Skeletal muscle cell (primary cell): ENCODE results near the gene SEPHS1.
"Not testable (repeated sequence)": the region's sequence is repeated elsewhere in the genome, so short reads cannot be mapped to it uniquely, and the experiment has no call there.

ENCODE experiments used
- DNase-seq: peaks from one replicate; pipeline ENCODE4 v3.0.0-alpha.2; 2010; ENCODE audit warnings: low read depth
- H3K4me3 ChIP-seq: 2 replicates; pipeline ENCODE4 v1.5.1; 2011; ENCODE audit warnings: low read depth, mild to moderate bottlenecking, control low read depth, low read length, moderate library complexity

SEPHS1 gene

GRCh38 chr10:13348216-13349017 lies at the start of gene SEPHS1:
TSS of gene SEPHS1 (minus strand) at chr10:13348293. CDS start at chr10:13344950, 3,343 bp downstream.
- peak within 1 kb of the TSS; percentile 86 for H3K4me3 ChIP-seq
- peak; percentile 30 for DNase-seq

GRCh38 chr10:13397052-13397451 lies 49.0 kb upstream of the SEPHS1 start:
- no peak for DNase-seq
- H3K4me3 ChIP-seq = no peak overlapping the region

- DNase-seq = no peak
- no peak overlapping the region for H3K4me3 ChIP-seq
Measured at GRCh38 chr10:13396369-13396768, 48.3 kb upstream of the SEPHS1 start.

GRCh38 chr10:13395540-13395939 lies 47.4 kb upstream of the SEPHS1 start:
- H3K4me3 ChIP-seq = no peak overlapping the region
- DNase-seq = no peak

- no peak for DNase-seq
- no peak overlapping the region for H3K4me3 ChIP-seq
Measured at GRCh38 chr10:13393640-13394039, 45.5 kb upstream of the SEPHS1 start.

- DNase-seq = no peak
- H3K4me3 ChIP-seq = no peak overlapping the region
Measured at GRCh38 chr10:13392701-13393100, 44.6 kb upstream of the SEPHS1 start.

GRCh38 chr10:13390604-13391522 lies 42.8 kb upstream of the SEPHS1 start:
- H3K4me3 ChIP-seq = no peak overlapping the region
- no peak for DNase-seq

- no peak overlapping the region for H3K4me3 ChIP-seq
- no peak for DNase-seq
Measured at GRCh38 chr10:13388478-13389230, 40.6 kb upstream of the SEPHS1 start.

GRCh38 chr10:13386021-13386420 lies 37.9 kb upstream of the SEPHS1 start:
- DNase-seq = no peak
- no peak overlapping the region for H3K4me3 ChIP-seq

- DNase-seq = no peak
- H3K4me3 ChIP-seq = no peak overlapping the region
Measured at GRCh38 chr10:13383399-13383761, 35.3 kb upstream of the SEPHS1 start.

GRCh38 chr10:13382703-13383398 lies 34.8 kb upstream of the SEPHS1 start:
- DNase-seq = no peak
- H3K4me3 ChIP-seq = no peak overlapping the region

- H3K4me3 ChIP-seq, DNase-seq: not testable (repeated sequence)
Measured at GRCh38 chr10:13379061-13379460, 31.0 kb upstream of the SEPHS1 start.

- no peak overlapping the region for H3K4me3 ChIP-seq
- no peak for DNase-seq
Measured at GRCh38 chr10:13376746-13377145, 28.7 kb upstream of the SEPHS1 start.

- no peak for DNase-seq
- no peak overlapping the region for H3K4me3 ChIP-seq
Measured at GRCh38 chr10:13376297-13376696, 28.2 kb upstream of the SEPHS1 start.

- DNase-seq = no peak
- no peak overlapping the region for H3K4me3 ChIP-seq
Measured at GRCh38 chr10:13375791-13376190, 27.7 kb upstream of the SEPHS1 start.

GRCh38 chr10:13373644-13374043 lies 25.6 kb upstream of the SEPHS1 start:
- DNase-seq = no peak
- no peak overlapping the region for H3K4me3 ChIP-seq

- H3K4me3 ChIP-seq = no peak overlapping the region
- no peak for DNase-seq
Measured at GRCh38 chr10:13372524-13372923, 24.4 kb upstream of the SEPHS1 start.

- peak; percentile 52 for DNase-seq
- H3K4me3 ChIP-seq = no peak overlapping the region
Measured at GRCh38 chr10:13371897-13372470, 23.9 kb upstream of the SEPHS1 start.

- no peak overlapping the region for H3K4me3 ChIP-seq
- no peak for DNase-seq
Measured at GRCh38 chr10:13366891-13367290, 18.8 kb upstream of the SEPHS1 start.
